Activated CD4-positive, alpha-beta T cell treated with anti-CD3 and anti-CD28 coated beads, Interleukin-2, Interleukin-4, amounts not matched to agents 100 ng/mL and 50 ng/mL, durations not matched to agents 16 hours and 8 hours (primary cell): ENCODE results near the gene ANKRD52.
"Not testable (repeated sequence)": the region's sequence is repeated elsewhere in the genome, so short reads cannot be mapped to it uniquely, and the experiment has no call there.

Source experiments
- DNase-seq: peaks from one replicate; pipeline ENCODE4 v3.0.0-alpha.2; 2020; ENCODE audit warnings: low spot score

Gene ANKRD52

GRCh38 chr12:56272468-56272867, 14.3 kb upstream of the ANKRD52 start:
- DNase-seq: not testable (repeated sequence)

- no peak for DNase-seq
These were observed 12.8 kb upstream of the ANKRD52 start for GRCh38 chr12:56271031-56271430.

- DNase-seq: no peak
These were observed 9.4 kb upstream of the ANKRD52 start for GRCh38 chr12:56267443-56268071.

GRCh38 chr12:56266693-56267442, 8.7 kb upstream of the ANKRD52 start, which contains the start of gene COQ10A:
TSS of gene COQ10A (plus strand) at chr12:56266942. CDS start at chr12:56267119, 177 bp downstream.
- DNase-seq: peak; percentile 89

- not testable (repeated sequence) for DNase-seq
These were observed 8.0 kb upstream of the ANKRD52 start for GRCh38 chr12:56266068-56266692.

- DNase-seq: not testable (repeated sequence)
These were observed 4.8 kb upstream of the ANKRD52 start for GRCh38 chr12:56262955-56263354.

- DNase-seq: no peak
These were observed 3.5 kb upstream of the ANKRD52 start for GRCh38 chr12:56261503-56262232.

- no peak for DNase-seq
These were observed 2.7 kb upstream of the ANKRD52 start for GRCh38 chr12:56260921-56261320.

GRCh38 chr12:56260380-56260779, 2.2 kb upstream of the ANKRD52 start:
- DNase-seq: no peak

- no peak for DNase-seq
These were observed 618 bp upstream of the ANKRD52 start for GRCh38 chr12:56258820-56259183.

GRCh38 chr12:56257491-56258067, 605 bp downstream of the ANKRD52 start:
- no peak for DNase-seq

GRCh38 chr12:56257071-56257470, 1.1 kb downstream of the ANKRD52 start:
- no peak for DNase-seq

GRCh38 chr12:56256326-56256960, 1.7 kb downstream of the ANKRD52 start:
- no peak for DNase-seq

- no peak for DNase-seq
These were observed 2.5 kb downstream of the ANKRD52 start for GRCh38 chr12:56255671-56256070.

GRCh38 chr12:56253091-56253490, 5.1 kb downstream of the ANKRD52 start:
- no peak for DNase-seq

- no peak for DNase-seq
These were observed 5.5 kb downstream of the ANKRD52 start for GRCh38 chr12:56252649-56253048.

GRCh38 chr12:56248711-56249110, 9.5 kb downstream of the ANKRD52 start:
- DNase-seq: no peak

- no peak for DNase-seq
These were observed 10.3 kb downstream of the ANKRD52 start for GRCh38 chr12:56247923-56248322.

- DNase-seq: no peak
These were observed 13.7 kb downstream of the ANKRD52 start for GRCh38 chr12:56244494-56244893.

- DNase-seq: no peak
These were observed 14.4 kb downstream of the ANKRD52 start for GRCh38 chr12:56243731-56244181.

GRCh38 chr12:56242986-56243385, 15.2 kb downstream of the ANKRD52 start:
- no peak for DNase-seq
